ENCODE results near the gene ATP2A1. TPM values are rescaled to one million over a fixed set of nuclear protein-coding genes. Genes with fewer than 3 reads are reported as not detected.
A peak's percentile ranks its signal among the peaks of the same experiment; 100 is the strongest.

The ATP2A1 gene
- 1 to 10 TPM; 4.7 to 7.4 TPM for total RNA-seq

DNA sequence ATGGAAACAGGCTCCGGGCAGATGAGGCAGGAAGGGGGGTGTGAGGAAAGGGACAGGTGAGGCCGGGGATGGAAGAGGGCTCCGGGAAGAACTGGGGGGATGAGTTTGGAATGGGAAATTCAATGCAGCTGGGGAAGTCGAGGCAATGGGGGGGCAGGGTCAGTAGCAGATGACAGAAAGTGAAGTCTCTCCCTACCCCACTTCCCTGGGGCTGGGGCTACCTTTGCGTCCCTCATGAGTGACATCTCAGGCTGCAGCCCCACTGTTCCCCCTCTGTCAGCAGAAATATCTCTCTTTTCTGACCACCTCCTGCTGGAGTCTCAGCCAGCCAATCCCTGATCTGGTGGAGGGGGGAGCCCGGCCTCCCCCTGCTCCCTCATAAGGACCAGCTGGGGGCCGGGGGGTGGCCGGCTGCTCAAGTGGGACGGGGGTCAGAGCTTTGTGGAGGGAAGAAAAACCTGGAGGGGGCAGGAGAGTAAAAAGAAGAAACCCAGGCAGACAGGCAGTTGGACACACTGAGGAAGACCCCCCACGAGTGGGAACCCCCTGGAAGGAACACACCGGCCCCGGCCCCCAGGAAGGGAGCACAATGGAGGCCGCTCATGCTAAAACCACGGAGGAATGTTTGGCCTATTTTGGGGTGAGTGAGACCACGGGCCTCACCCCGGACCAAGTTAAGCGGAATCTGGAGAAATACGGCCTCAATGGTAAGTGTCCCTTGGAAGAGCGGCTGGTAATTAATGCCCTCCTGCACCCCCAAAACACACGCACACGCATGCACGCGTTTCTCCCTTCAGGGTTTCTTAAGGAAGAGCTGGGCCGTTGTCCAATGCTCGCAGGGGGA lies at the start of gene ATP2A1:
Gene ATP2A1 (plus strand): TSS at position 406 of the 844 bp plus-strand sequence. CDS start 184 bp downstream, at position 590.
- ATAC-seq = no peak
- H3K9me3 Mint-ChIP-seq = peaks cover 0 to 5% of the 10 kb centered on the region in 2 donors
- DNase-seq (ENCODE audit: low spot score in 2 of 2) = no peak
- H3K36me3 Mint-ChIP-seq = peaks cover 8 to 9% of the 10 kb centered on the region in 2 donors
- peak within 1 kb of the TSS; percentile 50 to 71 for H3K27ac Mint-ChIP-seq

- H3K9me3 Mint-ChIP-seq = no peaks in the 10 kb centered on the region
- H3K27ac Mint-ChIP-seq = peak overlapping the region in 1 of 2 donors; percentile 84
- peaks cover 61 to 69% of the 10 kb centered on the region in 2 donors for H3K36me3 Mint-ChIP-seq
- ATAC-seq (no peak), DNase-seq (ENCODE audit: low spot score in 2 of 2) (no peak)
Measured at GRCh38 chr16:28829747-28830146, 48.5 kb upstream of the ATP2A1 start.

- ATAC-seq (no peak), DNase-seq (ENCODE audit: low spot score in 2 of 2) (no peak)
- Mint-ChIP-seq H3K9me3 (no peaks in the 10 kb centered on the region), H3K36me3 (peaks cover 60 to 68% of the 10 kb centered on the region in 2 donors), H3K27ac (peak overlapping the region in 1 of 2 donors; percentile 84)
Measured at GRCh38 chr16:28830531-28830930, 47.8 kb upstream of the ATP2A1 start.

- Mint-ChIP-seq H3K9me3 (no peaks in the 10 kb centered on the region), H3K36me3 (peaks cover 45 to 65% of the 10 kb centered on the region in 2 donors), H3K27ac (peak overlapping the region in 1 of 2 donors; percentile 50)
- DNase-seq (ENCODE audit: low spot score in 2 of 2) (no peak), ATAC-seq (no peak)
Measured at GRCh38 chr16:28834349-28834748, 43.9 kb upstream of the ATP2A1 start.

- peak overlapping the region; percentile 27 to 29 for H3K27ac Mint-ChIP-seq
- peaks cover 37 to 56% of the 10 kb centered on the region in 2 donors for H3K36me3 Mint-ChIP-seq
- DNase-seq (ENCODE audit: low spot score in 2 of 2) = no peak
Measured at GRCh38 chr16:28834873-28835863, 43.1 kb upstream of the ATP2A1 start.

DNA sequence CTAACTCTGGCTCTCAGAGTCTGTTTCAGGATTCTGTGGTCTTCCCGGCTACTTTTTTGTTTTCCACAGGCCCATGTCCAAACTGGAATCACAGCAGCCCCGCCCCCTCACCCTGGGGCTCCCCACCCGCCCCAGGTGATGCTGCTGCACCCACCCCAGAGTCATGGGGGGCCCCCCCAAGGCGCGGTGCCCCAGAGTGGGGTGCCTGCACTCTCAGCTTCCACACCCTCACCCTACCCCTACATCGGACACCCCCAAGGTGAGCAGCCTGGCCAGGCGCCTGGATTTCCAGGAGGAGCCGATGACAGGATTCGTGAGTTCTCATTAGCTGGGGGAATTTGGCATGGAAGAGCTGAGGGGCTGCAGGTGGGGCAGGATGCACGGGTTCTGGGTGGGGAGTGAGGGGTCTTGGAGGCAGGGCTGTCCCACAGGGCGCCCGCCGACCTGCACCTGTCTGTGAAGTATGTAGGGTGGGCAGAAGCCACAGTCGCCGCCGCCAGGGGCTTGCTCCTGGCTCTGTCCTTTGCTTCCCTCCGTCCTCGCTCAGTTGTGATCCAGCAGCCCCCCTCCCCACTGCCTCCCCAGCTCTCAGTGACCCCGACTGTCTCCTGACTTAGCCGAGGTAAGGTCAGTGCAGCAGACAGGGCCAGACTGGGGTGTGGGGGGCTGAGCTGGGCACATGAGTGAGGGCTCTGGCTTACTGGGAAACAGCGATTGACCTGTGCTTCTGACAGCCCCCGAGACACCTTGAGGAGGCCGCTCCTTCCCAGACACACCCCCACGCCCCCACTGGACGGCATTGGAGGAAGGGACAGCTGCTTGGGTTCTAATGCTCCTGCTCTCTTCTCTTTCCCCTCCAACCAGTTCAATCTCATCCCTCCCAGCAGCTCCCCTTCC lies 42.2 kb upstream of the ATP2A1 start:
- H3K36me3 Mint-ChIP-seq = peaks cover 32 to 47% of the 10 kb centered on the region in 2 donors

More at GRCh38 chr16:28834873-28835863, 43.1 kb upstream of the ATP2A1 start:
- ATAC-seq = peak in 1 of 2 donors; percentile 11
- no peaks in the 10 kb centered on the region for H3K9me3 Mint-ChIP-seq

DNA sequence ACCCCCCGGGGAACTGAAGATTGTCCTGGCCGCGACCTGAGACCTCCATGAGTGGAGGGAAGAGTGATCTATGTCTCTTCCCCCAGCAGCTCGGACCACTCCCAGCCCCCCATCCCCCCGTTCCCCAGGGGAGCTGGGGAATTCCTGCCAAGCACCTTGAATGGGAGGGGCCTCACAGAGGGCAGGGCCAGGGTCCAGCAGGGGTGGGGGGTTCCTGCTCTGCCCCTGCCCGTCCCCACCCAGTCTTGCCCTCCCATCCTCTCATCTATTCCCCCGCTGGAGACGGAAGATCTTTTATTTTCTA lies 41.6 kb upstream of the ATP2A1 start:
- DNase-seq (ENCODE audit: low spot score in 2 of 2) (no peak), ATAC-seq (no peak)
- Mint-ChIP-seq H3K27ac (peak overlapping the region; percentile 15 to 33), H3K9me3 (no peaks in the 10 kb centered on the region), H3K36me3 (peaks cover 32 to 46% of the 10 kb centered on the region in 2 donors)

More for the DNA sequence above, 42.2 kb upstream of the ATP2A1 start:
- DNase-seq (ENCODE audit: low spot score in 2 of 2) = no peak
- peak in 1 of 2 donors; percentile 6 for ATAC-seq
- peak overlapping the region; percentile 15 to 33 for H3K27ac Mint-ChIP-seq
- no peaks in the 10 kb centered on the region for H3K9me3 Mint-ChIP-seq

- DNase-seq (ENCODE audit: low spot score in 2 of 2) (no peak), ATAC-seq (peak; percentile 45 to 68)
- peak overlapping the region; percentile 78 to 86 for H3K27ac Mint-ChIP-seq
- H3K9me3 Mint-ChIP-seq = no peaks in the 10 kb centered on the region
- H3K36me3 Mint-ChIP-seq = peaks cover 28 to 35% of the 10 kb centered on the region in 2 donors
Measured at GRCh38 chr16:28837672-28838557, 40.4 kb upstream of the ATP2A1 start.

GRCh38 chr16:28838558-28838918 lies 39.8 kb upstream of the ATP2A1 start:
- no peaks in the 10 kb centered on the region for H3K9me3 Mint-ChIP-seq
- H3K36me3 Mint-ChIP-seq = peaks cover 21 to 29% of the 10 kb centered on the region in 2 donors
- DNase-seq (ENCODE audit: low spot score in 2 of 2) (no peak), ATAC-seq (no peak)
- H3K27ac Mint-ChIP-seq = peak overlapping the region; percentile 78 to 86

GRCh38 chr16:28839004-28839639 lies 39.2 kb upstream of the ATP2A1 start:
- H3K36me3 Mint-ChIP-seq = peaks cover 17 to 25% of the 10 kb centered on the region in 2 donors
- ATAC-seq = no peak
- H3K9me3 Mint-ChIP-seq = no peaks in the 10 kb centered on the region
- no peak for DNase-seq (ENCODE audit: low spot score in 2 of 2)
- peak overlapping the region; percentile 74 to 78 for H3K27ac Mint-ChIP-seq

DNA sequence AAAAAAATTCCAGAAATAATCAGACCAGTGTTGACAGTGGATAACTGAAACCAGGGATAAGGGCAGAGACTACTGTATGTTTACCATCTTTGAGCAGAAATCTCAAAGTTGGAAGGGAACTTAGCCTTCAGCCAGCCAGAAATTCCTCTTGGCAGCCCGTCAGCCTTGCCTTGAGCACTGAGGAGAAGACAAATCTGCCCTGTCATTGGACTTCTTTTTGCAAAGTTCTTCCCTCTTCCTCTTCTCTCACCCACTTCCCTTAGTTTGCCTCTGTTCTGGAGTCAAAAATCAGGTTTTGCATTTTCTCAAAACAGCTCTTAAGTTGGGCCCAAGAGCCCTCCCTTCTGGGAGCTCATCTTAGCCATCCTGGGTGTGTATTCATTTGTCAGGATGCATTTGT lies 38.4 kb upstream of the ATP2A1 start:
- ATAC-seq (no peak), DNase-seq (ENCODE audit: low spot score in 2 of 2) (no peak)
- Mint-ChIP-seq H3K36me3 (peaks cover 20 to 25% of the 10 kb centered on the region in 2 donors), H3K27ac (peak overlapping the region in 1 of 2 donors; percentile 56), H3K9me3 (no peaks in the 10 kb centered on the region)

DNA sequence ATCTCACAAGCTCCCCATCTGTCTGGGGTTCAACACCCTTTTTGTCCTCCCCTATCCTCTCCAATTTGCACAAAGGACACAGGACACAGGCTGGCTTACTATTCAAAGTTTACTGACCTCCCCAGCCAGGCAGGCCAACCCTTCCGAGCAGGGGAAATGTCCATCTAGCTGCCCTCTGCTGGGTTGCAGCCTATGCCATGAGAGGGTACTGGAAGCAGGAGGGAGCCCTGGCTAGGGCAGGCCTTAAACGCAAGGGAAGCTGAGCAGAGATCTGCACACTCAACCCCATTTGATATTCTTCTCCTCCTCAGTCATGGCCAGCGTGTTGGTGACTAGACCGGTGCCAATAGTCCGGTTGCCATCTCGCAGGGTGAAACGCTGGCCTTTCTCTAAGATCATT lies 35.6 kb upstream of the ATP2A1 start:
- Mint-ChIP-seq H3K9me3 (no peaks in the 10 kb centered on the region), H3K27ac (peak overlapping the region; percentile 6 to 89), H3K36me3 (peaks cover 35 to 39% of the 10 kb centered on the region in 2 donors)
- no peak for DNase-seq (ENCODE audit: low spot score in 2 of 2)
- ATAC-seq = no peak

GRCh38 chr16:28843766-28844165 lies 34.5 kb upstream of the ATP2A1 start:
- Mint-ChIP-seq H3K27ac (peak overlapping the region in 1 of 2 donors; percentile 22), H3K9me3 (no peaks in the 10 kb centered on the region), H3K36me3 (peaks cover 28 to 30% of the 10 kb centered on the region in 2 donors)
- DNase-seq (ENCODE audit: low spot score in 2 of 2) (no peak), ATAC-seq (no peak)

GRCh38 chr16:28844226-28844885 lies 33.9 kb upstream of the ATP2A1 start:
- Mint-ChIP-seq H3K9me3 (no peaks in the 10 kb centered on the region), H3K27ac (peak overlapping the region; percentile 95 to 99), H3K36me3 (peaks cover 26 to 30% of the 10 kb centered on the region in 2 donors)
- ATAC-seq = no peak
- DNase-seq (ENCODE audit: low spot score in 2 of 2) = no peak
